ENCODE results near the gene MAPK1.
"Not testable (repeated sequence)": the region's sequence is repeated elsewhere in the genome, so short reads cannot be mapped to it uniquely, and the experiment has no call there.

Gene MAPK1

GRCh38 chr22:21790359-21790758 lies 77.1 kb downstream of the MAPK1 start:
- FAIRE-seq, result no peak

GRCh38 chr22:21787565-21787964 lies 79.9 kb downstream of the MAPK1 start:
- FAIRE-seq, result not testable (repeated sequence)

- no peak for FAIRE-seq
Measured at GRCh38 chr22:21780259-21780658, 87.2 kb downstream of the MAPK1 start.

GRCh38 chr22:21779444-21779843 lies 88.0 kb downstream of the MAPK1 start:
- no peak for FAIRE-seq

DNA sequence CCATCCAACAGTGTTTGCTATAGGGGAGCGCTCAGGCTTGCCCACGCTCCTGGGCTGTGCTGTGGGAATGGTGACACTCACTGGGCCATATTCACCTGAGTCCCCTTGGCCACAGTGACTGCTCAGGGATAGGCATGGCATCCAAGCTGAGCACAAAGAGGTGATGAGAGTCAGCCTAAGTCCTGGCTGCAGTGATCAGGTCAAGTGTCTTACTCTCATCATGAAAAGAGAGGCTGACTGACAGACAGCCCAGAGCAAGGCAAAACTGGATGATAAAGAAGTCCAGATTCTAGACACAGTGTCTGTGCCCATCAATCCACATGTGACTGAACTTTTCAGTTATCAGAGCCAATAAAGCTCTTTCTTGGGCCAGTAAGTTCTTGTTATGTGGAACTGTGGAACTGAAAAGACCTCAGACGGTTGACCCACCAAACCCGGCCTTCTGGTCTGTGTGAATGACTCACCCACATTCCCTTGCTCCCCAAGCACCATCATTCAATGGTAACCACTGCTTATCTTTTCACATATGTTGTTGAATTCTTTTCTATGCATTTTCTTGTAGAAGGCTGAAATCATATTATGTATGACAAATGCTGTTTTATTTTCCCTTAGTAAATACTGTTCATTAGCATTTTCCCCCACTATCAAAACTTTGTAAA lies 88.6 kb downstream of the MAPK1 start:
- no peak for FAIRE-seq

- FAIRE-seq, result no peak
Measured at GRCh38 chr22:21771631-21771976, 95.8 kb downstream of the MAPK1 start.

DNA sequence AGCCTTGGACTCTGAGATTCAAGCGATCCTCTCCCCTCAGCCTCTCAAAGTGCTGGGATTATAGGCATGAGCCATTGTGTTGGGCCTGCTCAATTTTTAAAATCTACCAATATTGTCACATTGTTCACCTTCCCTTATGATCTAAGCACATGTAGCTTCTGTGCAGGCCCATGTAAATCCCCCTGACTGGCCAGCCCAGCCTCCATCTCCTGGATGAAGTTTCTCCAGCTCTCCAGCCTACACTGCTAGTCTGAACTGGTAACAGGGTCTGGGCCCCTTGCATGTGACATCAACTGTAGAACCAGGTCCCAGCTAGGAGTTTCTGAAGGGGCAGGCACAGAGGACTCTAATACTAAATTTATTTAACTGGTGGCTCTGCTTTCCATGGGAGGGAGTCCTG lies 99.0 kb downstream of the MAPK1 start:
- no peak for FAIRE-seq

DNA sequence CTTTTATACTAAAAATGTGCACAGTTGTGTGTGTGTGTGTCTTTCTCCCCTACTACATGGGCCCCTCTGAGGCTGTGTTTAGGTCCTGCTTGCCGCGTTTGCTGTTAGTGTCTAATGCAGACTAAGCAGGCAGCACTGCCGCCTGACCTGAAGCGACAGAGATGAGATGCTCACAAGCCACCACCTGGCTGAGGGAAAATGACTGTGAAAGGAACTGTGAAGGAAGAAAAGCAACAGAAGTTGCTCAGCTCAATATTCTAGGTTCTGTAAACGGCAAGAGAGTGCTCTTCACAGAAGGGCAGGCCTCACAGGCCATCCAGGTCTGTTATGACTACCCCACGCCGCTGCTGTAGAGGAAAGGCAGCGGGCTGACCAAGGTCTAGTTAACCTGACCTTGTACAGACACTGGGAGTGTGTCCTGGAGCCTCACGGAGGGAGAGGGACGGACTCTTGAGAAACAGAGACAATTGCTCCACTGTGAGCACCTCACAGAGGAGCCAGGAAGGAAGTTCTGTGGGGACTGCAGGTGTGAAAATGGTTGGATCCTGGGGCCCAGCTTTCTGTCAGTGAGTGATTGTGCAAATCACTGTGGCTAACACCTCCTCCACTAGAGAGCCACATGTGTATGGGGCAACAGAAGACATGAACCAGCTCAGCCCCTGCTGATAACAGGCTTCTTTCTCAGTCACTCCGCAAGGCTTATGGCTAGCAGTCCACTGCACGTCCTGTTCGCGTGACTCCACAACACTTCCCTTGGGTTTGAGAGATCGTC lies 100.6 kb downstream of the MAPK1 start:
- FAIRE-seq, result no peak

DNA sequence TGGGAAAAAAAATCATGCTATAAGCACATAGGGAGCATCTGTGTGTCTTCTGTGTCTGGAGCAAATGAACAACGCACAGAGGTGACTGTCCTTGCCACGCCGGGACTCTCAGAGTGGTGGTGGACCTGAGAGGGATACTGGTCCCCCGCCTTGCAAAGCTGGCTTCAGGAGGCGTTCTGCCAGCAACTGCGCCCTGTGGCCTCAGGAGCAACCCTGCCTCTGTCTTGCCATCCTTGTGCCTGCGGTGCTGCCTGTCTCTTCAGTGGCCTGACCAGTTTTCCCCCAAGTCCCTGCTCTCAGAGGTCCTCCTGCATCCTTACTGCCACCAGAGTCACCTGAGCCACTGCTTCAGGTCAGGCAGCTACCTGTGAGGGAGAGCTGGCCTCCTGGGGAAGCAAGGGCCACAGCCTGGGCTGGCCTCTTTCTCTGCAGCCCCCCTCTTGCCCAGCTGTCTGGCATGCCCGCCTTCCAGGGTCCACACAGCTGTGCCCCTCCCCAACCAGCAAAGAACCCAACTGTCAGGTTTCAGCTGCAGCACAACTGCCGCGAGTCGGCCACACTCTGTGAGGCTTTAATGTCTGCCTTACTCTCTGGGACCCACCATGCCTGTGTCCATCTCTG lies 101.4 kb downstream of the MAPK1 start:
- no peak for FAIRE-seq

GRCh38 chr22:21764038-21764804 lies 103.2 kb downstream of the MAPK1 start:
- FAIRE-seq, result no peak

DNA sequence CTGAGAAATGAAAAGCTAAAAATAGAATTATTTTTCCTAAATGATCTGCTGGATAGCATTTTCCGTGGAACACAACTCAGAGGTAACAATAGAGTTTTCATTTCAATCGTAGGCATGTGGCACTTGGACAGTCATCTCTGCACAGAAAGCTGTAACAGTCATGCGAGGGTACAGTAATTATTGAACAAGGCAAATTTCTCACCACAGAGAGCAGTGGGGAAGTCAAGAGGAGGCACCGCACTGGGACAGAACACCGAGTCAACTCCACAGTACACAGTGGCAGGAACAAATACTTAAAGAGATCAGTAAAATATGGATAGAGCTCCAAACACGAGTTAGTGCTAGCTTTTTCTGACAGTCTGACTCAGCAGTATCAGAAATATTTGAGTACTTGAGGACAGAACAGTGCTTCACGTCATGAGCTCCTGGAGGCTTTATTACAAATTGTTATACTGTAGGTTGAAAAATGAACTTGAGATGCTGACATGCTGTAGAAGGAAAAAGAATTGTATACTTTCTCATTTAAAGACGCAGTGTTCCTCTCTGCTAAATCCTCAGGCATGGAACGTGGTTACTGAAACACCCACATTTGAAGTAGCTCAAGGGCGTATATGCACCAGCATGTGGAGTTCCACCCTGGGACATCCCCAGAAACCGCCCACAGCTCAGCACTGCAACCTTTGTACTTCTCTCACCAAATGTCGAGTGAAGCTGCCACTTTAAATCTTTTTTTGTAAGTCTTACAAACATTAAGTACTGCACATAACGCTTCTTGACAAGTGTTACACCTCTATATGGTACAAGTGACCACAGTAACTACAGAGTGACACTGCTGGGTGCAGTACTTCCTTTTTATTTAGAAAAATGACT lies 104.5 kb downstream of the MAPK1 start:
- FAIRE-seq, result no peak

DNA sequence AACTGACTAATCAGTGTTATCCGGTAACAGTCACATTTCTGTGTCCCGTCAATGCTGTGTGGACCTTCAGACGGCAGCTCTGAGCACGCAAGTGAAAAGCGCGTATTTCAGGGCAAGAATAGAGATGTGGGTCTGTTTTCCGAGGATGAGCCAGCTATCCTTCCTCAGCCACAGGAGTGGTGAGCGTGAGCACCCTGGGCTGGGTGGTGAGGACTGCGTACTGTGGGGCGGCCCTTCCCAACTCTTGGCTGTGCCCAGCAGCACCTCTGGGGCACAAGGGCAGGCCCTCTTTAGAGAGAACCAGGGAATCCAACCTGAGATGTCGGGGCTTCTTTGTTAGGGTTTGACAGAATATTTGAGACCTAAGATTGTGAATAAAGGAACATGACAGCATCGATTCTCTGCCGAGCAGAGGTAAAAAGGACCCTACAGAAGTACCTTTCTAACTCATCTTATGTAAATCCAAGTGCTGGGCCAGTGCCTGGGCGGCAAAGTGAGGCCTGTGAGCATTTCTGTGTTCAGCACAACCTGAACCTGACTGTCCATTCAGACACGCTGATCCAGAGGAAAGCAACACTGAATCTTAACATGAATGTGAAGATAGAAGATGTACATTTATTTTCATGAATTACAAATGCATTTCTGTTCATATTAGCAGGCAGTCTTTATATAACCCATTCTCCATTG lies 105.3 kb downstream of the MAPK1 start:
- no peak for FAIRE-seq

DNA sequence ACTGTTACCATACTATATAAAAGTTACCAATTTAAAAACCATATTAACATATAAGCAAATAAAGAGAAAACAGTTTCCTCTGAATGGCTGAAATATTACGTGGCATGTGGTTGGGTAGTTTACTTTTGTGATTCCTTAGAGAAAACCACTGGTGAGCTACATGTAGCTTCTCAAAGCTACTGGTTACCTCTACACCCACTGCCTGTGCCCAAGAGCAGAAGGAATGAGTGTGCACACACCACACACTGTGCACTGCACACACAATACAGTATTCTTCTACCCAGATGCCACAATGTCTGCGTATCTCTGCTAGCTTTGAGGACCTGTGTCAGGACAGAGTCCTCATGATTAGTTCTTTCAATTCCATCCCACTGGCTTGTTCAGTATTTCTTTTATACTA lies 106.4 kb downstream of the MAPK1 start:
- no peak for FAIRE-seq

DNA sequence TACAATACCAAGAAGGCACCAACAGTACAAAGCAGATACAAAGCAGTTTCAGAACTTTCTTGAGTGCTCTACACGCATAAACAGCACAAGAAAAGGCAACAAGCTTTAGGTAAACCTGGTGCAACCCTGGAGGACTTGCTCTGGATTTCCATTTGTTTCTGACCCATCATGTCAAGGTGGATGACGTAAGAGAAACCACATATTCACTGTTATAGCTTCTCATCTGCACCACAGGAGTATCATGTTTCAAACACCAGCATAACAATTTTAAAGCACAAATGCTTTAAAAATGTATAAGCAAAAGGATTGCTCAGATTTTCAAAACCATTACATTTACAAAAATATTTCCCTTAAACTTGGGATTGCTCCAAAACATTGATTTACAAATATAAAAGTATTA lies 106.8 kb downstream of the MAPK1 start:
- no peak for FAIRE-seq

DNA sequence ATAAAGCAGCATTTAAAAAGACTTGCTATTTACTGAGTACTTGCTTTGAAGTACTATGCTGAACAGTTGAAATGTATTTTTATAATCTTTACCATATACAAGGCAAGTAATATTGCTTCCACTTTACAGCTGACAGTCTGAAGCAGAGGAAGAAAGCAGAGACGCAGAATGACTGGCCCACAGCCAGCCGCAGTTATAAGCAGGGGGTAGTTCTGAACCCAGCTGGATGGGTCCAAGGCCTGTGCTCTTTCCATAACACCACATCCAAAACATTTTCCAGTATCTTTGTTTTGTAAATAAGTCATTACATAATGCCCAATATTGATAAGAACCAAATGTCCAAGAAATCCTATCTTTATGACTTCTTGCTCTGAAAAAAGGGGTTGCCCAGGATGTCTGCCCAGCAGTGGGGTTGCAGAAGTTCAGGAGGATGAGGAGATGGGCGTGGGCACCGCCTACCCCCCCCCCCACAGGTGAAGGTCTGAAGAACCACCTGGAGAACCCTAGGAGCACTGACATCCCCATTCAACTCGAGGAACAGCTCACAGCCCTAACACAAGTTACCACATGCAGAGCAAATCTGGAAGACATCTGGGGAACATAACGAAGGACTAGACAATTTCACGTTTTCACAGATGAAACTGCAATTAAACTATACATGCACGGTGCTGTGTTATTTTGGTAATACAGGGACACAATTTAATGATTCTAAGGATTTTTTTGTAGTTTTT lies 107.6 kb downstream of the MAPK1 start:
- no peak for FAIRE-seq

DNA sequence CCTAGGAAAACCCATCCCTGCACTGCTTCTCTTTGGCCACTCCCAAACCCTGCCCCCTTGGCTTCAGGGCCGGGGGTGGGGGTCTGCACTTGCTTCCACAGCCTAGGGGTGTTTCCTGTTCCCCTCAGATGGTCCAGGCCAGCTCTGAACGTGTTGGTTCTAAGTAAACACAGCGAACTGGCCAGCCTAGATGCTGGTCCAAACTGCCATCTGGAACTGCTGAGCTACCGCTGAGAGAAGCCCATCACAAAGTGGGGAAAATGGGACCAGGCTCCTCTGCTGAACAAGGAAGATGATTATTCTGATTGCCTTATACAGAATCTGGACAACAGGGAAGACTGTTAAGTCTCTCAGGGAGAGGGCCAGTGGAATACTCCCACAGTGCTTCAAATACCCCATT lies 108.4 kb downstream of the MAPK1 start:
- no peak for FAIRE-seq

DNA sequence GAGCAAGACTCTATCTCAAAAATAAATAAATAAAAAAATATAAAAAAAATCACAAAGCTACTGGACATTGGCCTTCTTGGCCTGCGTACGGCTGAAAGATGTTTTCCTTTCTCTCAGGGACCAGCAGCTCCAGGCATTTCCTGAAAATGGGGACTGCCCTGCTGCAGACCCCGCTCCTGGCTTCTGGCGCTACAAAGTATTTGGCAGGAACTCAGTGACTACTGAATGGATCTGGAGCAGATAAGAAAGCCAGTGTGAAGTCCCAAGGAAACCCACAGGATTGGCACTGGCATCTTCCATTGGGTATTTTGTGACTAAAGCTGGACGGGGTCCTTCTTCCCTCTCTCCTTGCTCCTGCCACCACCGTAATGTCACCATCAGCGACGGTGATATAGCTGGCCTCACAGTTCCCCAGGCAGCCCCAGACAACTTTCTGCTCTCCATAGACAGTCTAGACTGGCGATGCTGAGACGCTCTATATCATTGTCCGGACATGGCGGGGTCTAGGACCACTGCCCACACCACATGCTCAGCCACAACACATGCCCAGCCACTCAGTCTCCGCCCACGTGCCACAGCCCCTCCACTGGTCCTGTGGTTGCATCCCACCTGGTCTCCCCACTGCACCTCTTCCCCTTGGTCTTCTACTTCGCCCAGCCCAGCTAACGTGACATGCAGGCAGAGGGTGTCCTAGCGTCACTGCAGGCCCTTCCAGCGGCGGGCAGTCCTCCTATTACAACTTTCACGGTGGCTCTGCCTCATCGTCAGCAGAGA lies 109.2 kb downstream of the MAPK1 start:
- FAIRE-seq, result no peak

DNA sequence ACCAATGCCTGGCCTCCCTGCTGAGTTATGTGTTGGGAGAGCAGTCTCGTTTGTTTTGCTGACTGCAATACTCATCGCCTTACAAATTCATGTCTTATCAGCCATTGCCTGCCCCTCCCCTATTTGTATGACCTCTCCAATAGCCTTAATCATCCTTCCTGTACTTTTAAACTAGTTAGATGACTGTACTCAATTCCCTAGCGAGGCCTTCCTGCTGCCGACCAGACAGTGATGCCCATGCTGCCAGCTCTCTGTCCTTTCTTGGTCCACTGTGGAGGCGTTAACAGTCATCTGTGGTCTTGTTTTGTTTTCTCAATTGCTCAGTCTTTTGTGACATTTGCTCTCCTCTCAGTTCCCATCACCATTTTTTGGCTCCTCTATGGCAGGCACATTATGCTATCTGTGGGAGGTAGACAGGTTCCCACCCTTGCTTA lies 111.6 kb downstream of the MAPK1 start:
- no peak for FAIRE-seq

DNA sequence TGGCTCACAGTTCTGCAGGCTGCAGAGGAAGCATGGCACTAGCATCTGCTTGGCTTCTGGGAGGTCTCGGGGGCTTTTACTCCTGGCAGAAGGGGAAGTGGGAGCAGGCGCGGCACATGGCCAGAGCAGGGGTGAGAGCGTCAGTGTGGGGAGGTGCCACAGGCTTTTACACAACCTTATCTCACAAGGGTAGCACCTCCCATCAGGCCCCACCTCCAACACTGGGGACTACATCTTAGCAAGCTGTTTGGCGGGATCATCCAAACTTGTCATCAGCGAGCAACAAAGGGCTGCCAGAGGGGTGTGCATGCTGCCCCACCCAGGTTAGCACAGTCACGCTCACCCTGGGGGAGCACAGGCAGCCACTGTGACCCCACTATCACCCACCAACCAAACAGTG lies 112.9 kb downstream of the MAPK1 start:
- FAIRE-seq, result no peak

DNA sequence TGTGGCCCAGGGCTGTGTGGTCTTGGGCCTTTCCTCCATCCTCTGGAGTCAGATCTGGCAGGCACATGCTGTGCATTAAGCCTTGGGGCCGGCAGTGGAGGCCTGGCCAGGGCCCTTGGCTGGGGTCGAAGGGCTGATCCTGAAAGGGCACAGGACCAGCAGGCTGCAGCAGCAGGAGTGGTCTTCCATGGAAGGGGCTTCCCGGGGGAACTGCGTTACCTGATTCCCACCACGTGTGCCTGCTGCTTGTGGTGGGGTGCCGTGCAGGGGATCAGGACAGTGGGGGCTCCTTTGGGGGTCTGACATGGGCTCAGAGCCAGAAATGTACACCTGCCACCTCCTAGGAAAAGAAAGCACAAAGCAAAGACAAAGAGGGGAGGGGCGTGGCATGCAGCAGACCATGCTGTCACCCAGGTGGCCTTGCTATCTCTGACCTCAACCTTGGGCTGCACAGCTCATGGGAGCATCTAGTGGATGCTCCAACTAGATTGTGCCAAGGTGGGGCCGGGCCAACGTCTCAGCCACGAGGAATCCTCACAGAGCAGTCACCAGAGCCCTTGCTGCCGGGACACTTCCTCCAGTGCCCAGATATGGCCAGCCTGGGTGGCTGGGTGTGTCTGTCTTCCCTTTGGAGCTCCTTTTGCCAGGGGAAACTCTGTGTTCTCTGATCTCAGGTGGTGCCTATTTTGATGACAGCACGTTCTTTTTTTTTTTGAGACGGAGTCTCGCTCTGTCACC lies 113.9 kb downstream of the MAPK1 start:
- no peak for FAIRE-seq
